H1 (cell line): ENCODE data around the gene COL4A1. TPM values are rescaled to one million over a fixed set of nuclear protein-coding genes. Genes with fewer than 3 reads are reported as not detected.

ENCODE experiments used
- CTCF ChIA-PET: fragments of 300-600 bp; sonication (Branson Sonifier 250); formaldehyde crosslinking; loops from one replicate; lab custom pipeline; 2021; ENCODE audit not compliant: partially characterized antibody; lab: Charles Lee
- POLR2A ChIA-PET: fragments of 300-600 bp; sonication (Branson Sonifier 250); formaldehyde crosslinking; loops from one replicate; lab custom pipeline; 2021; ENCODE audit warnings: inconsistent platforms; ENCODE audit not compliant: partially characterized antibody; lab: Charles Lee
- DNase-seq, 2 experiments: peaks; one replicate each; pipeline versions ENCODE4 v3.0.0 to v3.0.0-alpha.2; 2010 to 2022; ENCODE audit warnings: low spot score in 2 of 2, low read depth in 1 of 2, mixed read lengths in 1 of 2
- FAIRE-seq: peaks from 2 replicates; lab custom pipeline; 2011; peaks lifted over from hg19 to GRCh38; lab: Jason Lieb, UNC
- H2AFZ ChIP-seq: 2 replicates; pipeline ENCODE4 v1.8.1; 2012; ENCODE audit warnings: low read length, inconsistent platforms
- H2AK5ac ChIP-seq: 2 replicates; pipeline ENCODE4 v1.6.1; 2013; ENCODE audit warnings: low read depth, low read length
- H2BK120ac ChIP-seq: replicated peaks from 2 replicates; pipeline ENCODE3; 2013; ENCODE audit warnings: low read depth, low read length, inconsistent platforms
- H2BK12ac ChIP-seq: 2 replicates; pipeline ENCODE4 v1.6.1; 2013; ENCODE audit warnings: low read depth, low read length
- H2BK15ac ChIP-seq: 2 replicates; pipeline ENCODE4 v1.6.1; 2013; ENCODE audit warnings: low read length
- H2BK20ac ChIP-seq: 2 replicates; pipeline ENCODE4 v1.6.1; 2013; ENCODE audit warnings: low read length
- H2BK5ac ChIP-seq: 2 replicates; pipeline ENCODE4 v1.6.1; 2013; ENCODE audit warnings: low read depth, low read length
- H3K14ac ChIP-seq: 2 replicates; pipeline ENCODE4 v1.6.1; 2013; ENCODE audit warnings: inconsistent platforms; ENCODE audit not compliant: insufficient read length
- H3K18ac ChIP-seq: 2 replicates; pipeline ENCODE4 v1.6.1; 2013; ENCODE audit warnings: low read length; ENCODE audit errors: extremely low read depth
- H3K23ac ChIP-seq: 2 replicates; pipeline ENCODE4 v1.6.1; 2013; ENCODE audit warnings: inconsistent platforms; ENCODE audit not compliant: insufficient read length
- H3K23me2 ChIP-seq: 2 replicates; pipeline ENCODE4 v1.6.1; 2013; ENCODE audit warnings: low read depth, low read length
- H3K27ac ChIP-seq: 2 replicates; pipeline ENCODE4 v1.6.1; 2011; ENCODE audit warnings: low read depth, low read length, inconsistent platforms
- H3K27me3 ChIP-seq, 4 experiments: replicated peaks in 1 of 4; 1 replicate in 1 of 4; 2 replicates in 3 of 4; pipeline versions ENCODE4 v1.6.1 to v1.8.1; 2011 to 2013; ENCODE audit warnings: low read length in 3 of 4, mild to moderate bottlenecking in 3 of 4, inconsistent platforms in 2 of 4, mixed read lengths in 2 of 4, moderate library complexity in 1 of 4; ENCODE audit not compliant: control insufficient read depth in 3 of 4, insufficient read depth in 3 of 4; ENCODE audit errors: extremely low read depth in 1 of 4
- H3K36me3 ChIP-seq, 4 experiments: 2 replicates each; pipeline versions ENCODE4 v1.6.1 to v1.8.1; 2011 to 2013; ENCODE audit warnings: mild to moderate bottlenecking in 4 of 4, low read length in 3 of 4, moderate library complexity in 2 of 4, control low read depth in 1 of 4, inconsistent platforms in 1 of 4; ENCODE audit not compliant: insufficient read depth in 4 of 4, control insufficient read depth in 2 of 4
- H3K4ac ChIP-seq: replicated peaks from 2 replicates; pipeline ENCODE3; 2013; ENCODE audit warnings: low read length, low read depth, mixed read lengths, inconsistent platforms; ENCODE audit not compliant: insufficient read length
- H3K4me1 ChIP-seq, 4 experiments: replicated peaks in 1 of 4; 1 replicate in 1 of 4; 2 replicates in 3 of 4; pipeline versions ENCODE4 v1.6.1 to v1.8.1; 2011 to 2013; ENCODE audit warnings: low read length in 3 of 4, inconsistent platforms in 2 of 4, mixed read lengths in 1 of 4; ENCODE audit not compliant: insufficient read depth in 4 of 4, control insufficient read depth in 3 of 4
- H3K4me2 ChIP-seq, 2 experiments: 2 replicates each; pipeline versions ENCODE4 v1.6.1 to v1.8.1; 2011 to 2013; ENCODE audit warnings: low read depth in 2 of 2, low read length in 2 of 2, control low read depth in 1 of 2, inconsistent platforms in 1 of 2, mild to moderate bottlenecking in 1 of 2; ENCODE audit not compliant: insufficient read depth in 1 of 2
- H3K4me3 ChIP-seq, 4 experiments: fragments of 200-600, 300-600 bp in 1 of 4; sonication (generic), shearing (Covaris generic), sonication (Bioruptor Twin) in 1 of 4; 2 replicates each; pipeline versions ENCODE4 v1.5.1 to v1.8.1; 2011 to 2016; ENCODE audit warnings: low read length in 4 of 4, low read depth in 3 of 4, control low read depth in 2 of 4, inconsistent platforms in 2 of 4, mild to moderate bottlenecking in 2 of 4, mixed read lengths in 1 of 4, moderate library complexity in 1 of 4; ENCODE audit not compliant: insufficient read depth in 2 of 4; ENCODE audit errors: extremely low read depth in 1 of 4
- H3K56ac ChIP-seq: replicated peaks from 2 replicates; pipeline ENCODE3; 2013; ENCODE audit warnings: low read depth, mild to moderate bottlenecking, mixed read lengths, low read length, inconsistent platforms; ENCODE audit not compliant: insufficient read length
- H3K79me1 ChIP-seq: 2 replicates; pipeline ENCODE4 v1.6.1; 2013; ENCODE audit warnings: low read depth, low read length, control low read depth
- H3K79me2 ChIP-seq, 2 experiments: 2 replicates each; pipeline versions ENCODE4 v1.6.1 to v1.8.1; 2012 to 2013; ENCODE audit warnings: low read length in 2 of 2, mild to moderate bottlenecking in 2 of 2, inconsistent platforms in 1 of 2; ENCODE audit not compliant: insufficient read depth in 2 of 2, control insufficient read depth in 1 of 2
- H3K9ac ChIP-seq, 4 experiments: replicated peaks in 1 of 4; 1 replicate in 1 of 4; 2 replicates in 3 of 4; pipeline versions ENCODE4 v1.6.1 to v1.8.1; 2011 to 2013; ENCODE audit warnings: low read depth in 3 of 4, low read length in 3 of 4, control low read depth in 2 of 4, mild to moderate bottlenecking in 2 of 4, moderate library complexity in 2 of 4, inconsistent platforms in 1 of 4; ENCODE audit errors: extremely low read depth in 1 of 4
- H3K9me3 ChIP-seq, 2 experiments: 2 replicates each; pipeline versions ENCODE4 v1.6.1 to v1.8.1; 2012 to 2013; ENCODE audit warnings: mild to moderate bottlenecking in 2 of 2, moderate library complexity in 2 of 2, control low read depth in 1 of 2, inconsistent platforms in 1 of 2, low read depth in 1 of 2, low read length in 1 of 2, mixed read lengths in 1 of 2; ENCODE audit not compliant: insufficient read depth in 2 of 2
- H4K20me1 ChIP-seq, 2 experiments: replicated peaks in 1 of 2; 2 replicates each; pipeline versions ENCODE3 to v1.8.1; 2011 to 2013; ENCODE audit warnings: inconsistent platforms in 2 of 2, low read length in 2 of 2, mild to moderate bottlenecking in 1 of 2; ENCODE audit not compliant: insufficient read depth in 2 of 2, control insufficient read depth in 1 of 2
- H4K5ac ChIP-seq: 2 replicates; pipeline ENCODE4 v1.6.1; 2013; ENCODE audit warnings: low read length, low read depth, mixed read lengths, inconsistent platforms; ENCODE audit not compliant: insufficient read length
- H4K8ac ChIP-seq: 2 replicates; pipeline ENCODE4 v1.8.0; 2013; ENCODE audit warnings: mild to moderate bottlenecking, moderate library complexity, low read length, inconsistent platforms; ENCODE audit not compliant: insufficient read depth; ENCODE audit errors: extremely low read depth
- H4K91ac ChIP-seq: replicated peaks from 2 replicates; pipeline ENCODE3; 2013; ENCODE audit warnings: low read length, mixed read lengths, inconsistent platforms; ENCODE audit not compliant: insufficient read length
- GABPA ChIP-seq: IDR thresholded peaks from 2 replicates; pipeline ENCODE4 v1.6.1; 2011; ENCODE audit warnings: mild to moderate bottlenecking, low read length, moderate library complexity, borderline replicate concordance; ENCODE audit not compliant: insufficient read depth
- SIN3A ChIP-seq, 2 experiments: IDR thresholded peaks in 1 of 2; conservative IDR thresholded peaks in 1 of 2; 2 replicates each; pipeline ENCODE4 v1.6.1; 2011 to 2012; ENCODE audit warnings: low read length in 2 of 2, improper control_type of control experiment in 1 of 2, low read depth in 1 of 2, mild to moderate bottlenecking in 1 of 2
- WGBS, 2 experiments: shearing (Covaris generic) in 1 of 2; methylation state at CpG; one replicate each; pipeline versions ENCODE4 v1.1.6 to v1.1.7; 2013 to 2015; ENCODE audit warnings: low lambda C conversion rate in 2 of 2, mixed read lengths in 2 of 2, inconsistent platforms in 1 of 2, low coverage in 1 of 2, missing lambda C conversion rate in 1 of 2; ENCODE audit not compliant: insufficient replicate concordance in 2 of 2, insufficient coverage in 1 of 2, insufficient read length in 1 of 2; ENCODE audit errors: extremely low coverage in 1 of 2, missing lambda C conversion rate in 1 of 2; 5-methylcytosine and 5-hydroxymethylcytosine counted together
- polyA plus RNA-seq, 7 experiments: library from polyadenylated mRNA; depleted of rRNA in 3 of 7; stranded (reverse) in 5 of 7; unstranded in 2 of 7; fragments of >200 nt in 5 of 7; fragments of 200-250 nt in 2 of 7; gene quantifications; 1 replicate in 5 of 7; 2 replicates in 1 of 7; 4 replicates in 1 of 7; pipeline versions ENCODE4 v1.2.1 to v1.2.3, GENCODE V29; 2011 to 2013; ENCODE audit warnings: missing spikeins in 2 of 7, mixed read lengths in 2 of 7
- total RNA-seq: library from RNA; stranded (reverse); fragmentation: NEBNext Ultra II Directional; extraction: Animal tissue kit (Norgen Biotek cat#: 25700); gene quantifications from 2 replicates; pipeline ENCODE4 v1.2.1, GENCODE V29; 2021

COL4A1 gene
- total and polyA plus RNA-seq, 2 of the 8 experiments (the other 6 are each of a cell fraction or from before 2014, with no cell fraction given) = 30.7 to 82.0 TPM

- Histone ChIP-seq H2BK120ac (no peak overlapping the region), H3K4ac (no peak overlapping the region), H4K91ac (no peak overlapping the region), H3K27me3 (no peaks in the 10 kb centered on the region), H3K56ac (no peak overlapping the region), H4K20me1 (peaks cover 0 to 5% of the 10 kb centered on the region in 2 experiments), H2AK5ac (no peak overlapping the region), H3K23me2 (no peaks in the 10 kb centered on the region), H3K79me2 (peaks cover 0 to 2% of the 10 kb centered on the region in 2 experiments; a peak in 1 of 4 replicates), H4K5ac (no peak overlapping the region), H3K9ac (no peak overlapping the region), H3K23ac (no peak overlapping the region), H3K36me3 (no peaks in the 10 kb centered on the region), H3K4me2 (no peak overlapping the region), H3K4me1 (no peaks in the 10 kb centered on the region), H3K18ac (no peak overlapping the region), H2BK12ac (no peak overlapping the region), H3K27ac (no peak overlapping the region), H3K79me1 (peaks cover 3% of the 10 kb centered on the region), H2BK15ac (no peak overlapping the region), H3K4me3 (no peak overlapping the region), H2BK20ac (no peak overlapping the region), H4K8ac (no peak overlapping the region; the same call in 1 of the 2 replicates), H2AFZ (no peak overlapping the region), H2BK5ac (no peak overlapping the region), H3K9me3 (no peaks in the 10 kb centered on the region), H3K14ac (no peak overlapping the region)
- FAIRE-seq = no peak
- 88% methylated on average over 21 of the region's 21 CpGs; no CpG with 5 or more reads in 1 of the 2 experiments for WGBS, 2 experiments
- ChIA-PET POLR2A (no interaction called here), CTCF (interaction anchor here (0.9 to 2.3 kb wide), 3 partner anchors 9 to 36 kb away, joined by 3 to 9 read pairs (median 7); no protein-coding TSS in a partner anchor)
- no peak for DNase-seq
- TF ChIP-seq GABPA (no peak), SIN3A (conservative IDR thresholded peaks at IDR 0.05 in 1 of 2, IDR thresholded peaks at IDR 0.05 in 1 of 2; ENCODE audit: low read depth in 1 of 2, low read length in 2 of 2) (no peak)
These were observed 19.8 kb downstream of the COL4A1 start for GRCh38 chr13:110286833-110287819.
